Trophoblast cell (in vitro differentiated cells and primary cell): ENCODE measurements around the gene SCEL.

ENCODE experiments used
- DNase-seq, 2 donors: peaks; one replicate each; pipeline ENCODE4 v3.0.0-alpha.2; 2016
- H2AFZ ChIP-seq: 2 replicates; pipeline ENCODE4 v1.6.1; 2013; ENCODE audit warnings: low read length, moderate library complexity, mild to moderate bottlenecking; ENCODE audit not compliant: insufficient read depth, poor library complexity
- H2AK5ac ChIP-seq: 2 replicates; pipeline ENCODE4 v1.6.1; 2013; ENCODE audit warnings: mild to moderate bottlenecking, low read length
- H2BK120ac ChIP-seq: 2 replicates; pipeline ENCODE4 v1.6.1; 2013; ENCODE audit warnings: low read length, mild to moderate bottlenecking, moderate library complexity; ENCODE audit not compliant: insufficient read depth, poor library complexity
- H2BK12ac ChIP-seq: 2 replicates; pipeline ENCODE4 v1.6.1; 2013; ENCODE audit warnings: mild to moderate bottlenecking, low read length, moderate library complexity
- H2BK5ac ChIP-seq: 2 replicates; pipeline ENCODE4 v1.6.1; 2013; ENCODE audit warnings: low read length, low read depth, moderate library complexity, mild to moderate bottlenecking; ENCODE audit not compliant: poor library complexity
- H3K14ac ChIP-seq: 2 replicates; pipeline ENCODE4 v1.6.1; 2013; ENCODE audit warnings: mild to moderate bottlenecking, low read length
- H3K18ac ChIP-seq: 2 replicates; pipeline ENCODE4 v1.6.1; 2013; ENCODE audit warnings: mild to moderate bottlenecking, low read length
- H3K23ac ChIP-seq: 2 replicates; pipeline ENCODE4 v1.6.1; 2013; ENCODE audit warnings: low read length
- H3K27ac ChIP-seq: 2 replicates; pipeline ENCODE4 v1.5.1; 2013; ENCODE audit warnings: low read depth, mild to moderate bottlenecking, inconsistent platforms, low read length, moderate library complexity
- H3K27me3 ChIP-seq: 2 replicates; pipeline ENCODE4 v1.6.1; 2013; ENCODE audit warnings: inconsistent platforms, mild to moderate bottlenecking, low read length, moderate library complexity; ENCODE audit not compliant: insufficient read depth
- H3K36me3 ChIP-seq, 2 experiments: 1 replicate in 1 of 2; 2 replicates in 1 of 2; pipeline ENCODE4 v1.6.1; 2013; ENCODE audit warnings: low read length in 2 of 2, mild to moderate bottlenecking in 2 of 2, moderate library complexity in 1 of 2; ENCODE audit not compliant: insufficient read depth in 2 of 2, control insufficient read depth in 1 of 2
- H3K4ac ChIP-seq: 2 replicates; pipeline ENCODE4 v1.6.1; 2013; ENCODE audit warnings: low read depth, mild to moderate bottlenecking, low read length, moderate library complexity
- H3K4me1 ChIP-seq, 2 experiments: 1 replicate in 1 of 2; 2 replicates in 1 of 2; pipeline ENCODE4 v1.6.1; 2013; ENCODE audit warnings: low read length in 2 of 2, mild to moderate bottlenecking in 2 of 2, moderate library complexity in 1 of 2; ENCODE audit not compliant: insufficient read depth in 2 of 2, control insufficient read depth in 1 of 2
- H3K4me2 ChIP-seq: 2 replicates; pipeline ENCODE4 v1.6.1; 2013; ENCODE audit warnings: inconsistent platforms, mild to moderate bottlenecking, low read length, moderate library complexity
- H3K4me3 ChIP-seq: 2 replicates; pipeline ENCODE4 v1.5.1; 2013; ENCODE audit warnings: mild to moderate bottlenecking, low read depth, low read length, inconsistent platforms
- H3K79me1 ChIP-seq: one replicate; pipeline ENCODE4 v1.6.1; 2013; ENCODE audit warnings: low read length
- H3K79me2 ChIP-seq: 2 replicates; pipeline ENCODE4 v1.6.1; 2013; ENCODE audit warnings: low read length, mild to moderate bottlenecking; ENCODE audit not compliant: control insufficient read depth, insufficient read depth, poor library complexity
- H3K9ac ChIP-seq: 2 replicates; pipeline ENCODE4 v1.6.1; 2013; ENCODE audit warnings: mild to moderate bottlenecking, low read length
- H3K9me3 ChIP-seq: 2 replicates; pipeline ENCODE4 v1.6.1; 2013; ENCODE audit warnings: low read depth, mild to moderate bottlenecking, control low read depth, inconsistent platforms, low read length; ENCODE audit not compliant: insufficient read depth
- H4K12ac ChIP-seq: 2 replicates; pipeline ENCODE4 v1.6.1; 2013; ENCODE audit warnings: low read depth, mild to moderate bottlenecking, low read length, moderate library complexity
- H4K8ac ChIP-seq: 2 replicates; pipeline ENCODE4 v1.6.1; 2013; ENCODE audit warnings: low read depth, mild to moderate bottlenecking, low read length, moderate library complexity
- H4K91ac ChIP-seq: one replicate; pipeline ENCODE4 v1.6.1; 2013; ENCODE audit warnings: low read depth, mild to moderate bottlenecking, low read length, moderate library complexity
- WGBS: extraction: QIAGEN DNeasy Blood & Tissue Kit; methylation state at CpG from one replicate; pipeline ENCODE4 v1.1.7; 2013; ENCODE audit warnings: missing lambda C conversion rate; ENCODE audit not compliant: insufficient read length, insufficient coverage; ENCODE audit errors: extremely low coverage; 5-methylcytosine and 5-hydroxymethylcytosine counted together

Gene SCEL

DNA sequence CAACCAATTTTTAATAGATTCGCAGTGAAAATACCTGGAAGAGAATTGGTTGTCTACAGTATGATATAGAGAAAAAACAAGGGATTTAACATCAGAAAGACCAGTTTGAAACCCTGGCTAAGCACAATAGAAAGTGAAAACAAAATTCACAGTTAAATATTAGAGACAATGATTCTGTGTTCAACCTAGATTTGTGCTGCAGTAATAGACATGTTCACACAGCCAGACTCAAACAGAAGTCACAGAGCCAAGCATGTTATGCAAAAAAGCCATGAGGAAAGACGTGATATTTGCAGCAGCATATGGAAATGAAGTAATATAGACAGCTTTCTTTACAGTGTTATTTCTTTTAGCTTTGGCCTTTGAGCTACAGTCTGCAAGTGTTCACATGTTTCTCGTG, 48.1 kb downstream of the SCEL start:
- Histone ChIP-seq H3K27ac (no peak overlapping the region), H2BK5ac (no peak overlapping the region), H2BK12ac (no peak overlapping the region), H3K4me1 (no peaks in the 10 kb centered on the region), H3K36me3 (no peaks in the 10 kb centered on the region), H3K4ac (no peak overlapping the region), H3K27me3 (no peaks in the 10 kb centered on the region), H3K79me1 (no peaks in the 10 kb centered on the region), H3K79me2 (no peaks in the 10 kb centered on the region), H3K14ac (no peak overlapping the region), H2BK120ac (no peak overlapping the region), H4K8ac (no peak overlapping the region), H3K23ac (no peak overlapping the region), H2AK5ac (no peak overlapping the region), H3K4me3 (no peak overlapping the region), H2AFZ (no peak overlapping the region), H3K18ac (no peak overlapping the region), H4K91ac (no peak overlapping the region), H3K4me2 (no peak overlapping the region), H3K9me3 (no peaks in the 10 kb centered on the region), H4K12ac (no peak overlapping the region), H3K9ac (no peak overlapping the region)
- no CpG with 5 or more reads among the region's 3 CpGs for WGBS
- DNase-seq = no peak

DNA sequence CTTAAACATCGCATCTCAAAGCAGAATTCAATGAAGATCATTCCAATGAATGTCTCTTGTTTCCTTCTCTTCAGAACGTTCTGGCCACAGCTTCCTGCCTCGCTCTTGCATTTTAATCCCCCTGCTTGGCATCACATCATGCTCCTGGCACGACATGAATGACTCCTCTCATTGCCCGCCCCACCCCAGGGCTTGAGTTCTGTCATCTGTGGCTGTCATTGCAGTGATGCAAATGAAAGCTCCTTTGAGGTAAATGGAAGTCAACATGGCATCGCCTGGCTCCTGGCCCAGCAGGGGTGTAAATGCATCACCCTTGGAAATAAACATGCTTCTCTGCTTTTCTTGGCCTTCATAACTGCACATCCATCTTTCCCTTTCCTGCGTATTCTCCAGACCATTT, 48.6 kb downstream of the SCEL start:
- no CpG with 5 or more reads among the region's 7 CpGs for WGBS
- H2AFZ ChIP-seq = no peak overlapping the region
- H4K12ac ChIP-seq = no peak overlapping the region
- H2BK120ac ChIP-seq = no peak overlapping the region
- H3K9me3 ChIP-seq = no peaks in the 10 kb centered on the region
- no peak overlapping the region for H4K8ac ChIP-seq
- H3K18ac ChIP-seq = no peak overlapping the region
- H3K27ac ChIP-seq = no peak overlapping the region
- H3K36me3 ChIP-seq = no peaks in the 10 kb centered on the region
- H3K9ac ChIP-seq = no peak overlapping the region
- H3K23ac ChIP-seq = no peak overlapping the region
- no peak for DNase-seq
- no peak overlapping the region for H3K4me3 ChIP-seq
- no peaks in the 10 kb centered on the region for H3K4me1 ChIP-seq
- no peaks in the 10 kb centered on the region for H3K79me1 ChIP-seq
- H2AK5ac ChIP-seq = no peak overlapping the region
- no peak overlapping the region for H2BK5ac ChIP-seq
- no peaks in the 10 kb centered on the region for H3K27me3 ChIP-seq
- no peaks in the 10 kb centered on the region for H3K79me2 ChIP-seq
- H3K4me2 ChIP-seq = no peak overlapping the region
- H4K91ac ChIP-seq = no peak overlapping the region
- H3K4ac ChIP-seq = no peak overlapping the region
- no peak overlapping the region for H2BK12ac ChIP-seq
- no peak overlapping the region for H3K14ac ChIP-seq

DNA sequence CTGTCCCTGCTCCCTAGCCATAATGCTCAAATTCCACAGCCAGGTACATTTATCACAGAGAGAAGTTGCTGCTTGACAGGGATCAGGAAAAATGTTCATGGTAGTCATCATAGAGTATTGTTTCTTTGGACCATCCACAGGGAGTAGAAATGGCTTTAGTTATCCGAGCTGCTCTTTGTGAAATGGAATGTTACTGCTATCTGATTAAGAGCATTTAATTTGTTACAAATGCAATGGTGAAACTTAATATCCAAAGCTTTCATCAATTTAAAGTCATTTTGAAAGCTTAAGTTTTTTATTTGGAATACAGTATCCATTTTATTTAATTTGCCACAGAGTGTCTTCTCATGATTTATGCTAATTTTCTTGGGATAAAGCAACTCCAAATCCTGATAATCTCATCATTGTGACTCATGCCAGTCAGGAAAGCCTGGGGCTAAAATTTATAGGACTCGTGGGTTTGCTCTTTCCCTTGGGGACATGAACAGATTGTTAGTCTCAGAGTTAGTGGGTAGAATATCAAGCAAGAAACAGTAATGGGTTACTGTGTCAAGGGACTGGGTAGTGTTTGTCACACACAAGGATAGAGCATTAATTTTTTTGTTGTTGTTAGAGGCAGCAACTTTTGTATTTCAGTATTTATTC, 59.8 kb downstream of the SCEL start:
- DNase-seq = no peak
- Histone ChIP-seq H3K27me3 (no peaks in the 10 kb centered on the region), H4K8ac (no peak overlapping the region), H2BK5ac (no peak overlapping the region), H3K23ac (no peak overlapping the region), H3K14ac (no peak overlapping the region), H4K12ac (no peak overlapping the region), H3K9me3 (no peaks in the 10 kb centered on the region), H4K91ac (no peak overlapping the region), H3K27ac (no peak overlapping the region), H2BK120ac (no peak overlapping the region), H2BK12ac (no peak overlapping the region), H3K4ac (no peak overlapping the region), H3K4me1 (peaks cover 0 to 4% of the 10 kb centered on the region in 2 experiments), H3K79me1 (no peaks in the 10 kb centered on the region), H3K9ac (no peak overlapping the region), H3K18ac (no peak overlapping the region), H3K4me2 (no peak overlapping the region), H2AK5ac (no peak overlapping the region), H3K4me3 (no peak overlapping the region), H2AFZ (no peak overlapping the region), H3K79me2 (no peaks in the 10 kb centered on the region), H3K36me3 (no peaks in the 10 kb centered on the region)
- no CpG with 5 or more reads among the region's 2 CpGs for WGBS

DNA sequence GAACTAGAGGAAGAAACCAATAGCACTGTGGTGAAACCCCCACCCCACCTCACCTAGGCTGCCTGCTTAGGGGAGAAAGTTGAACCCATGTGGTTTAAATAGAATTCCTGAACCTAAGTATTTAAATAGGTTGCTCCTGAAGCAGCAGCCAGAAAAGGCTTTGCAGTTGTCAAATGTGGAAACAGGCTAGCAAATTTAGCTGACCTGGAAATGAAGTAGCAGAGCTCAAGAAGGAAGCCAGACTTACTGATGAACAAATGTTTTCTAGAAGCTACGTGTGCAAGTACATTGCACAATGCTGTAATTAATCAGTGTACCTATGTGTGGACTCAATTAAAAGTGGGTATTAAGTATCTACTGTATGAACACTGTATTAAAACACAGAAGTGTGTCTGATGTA, 61.3 kb downstream of the SCEL start:
- H3K4me1 ChIP-seq = peaks cover 0 to 4% of the 10 kb centered on the region in 2 experiments
- H4K91ac ChIP-seq = no peak overlapping the region
- no peak overlapping the region for H3K4ac ChIP-seq
- no peaks in the 10 kb centered on the region for H3K27me3 ChIP-seq
- DNase-seq = no peak
- H2BK120ac ChIP-seq = no peak overlapping the region
- no peaks in the 10 kb centered on the region for H3K79me1 ChIP-seq
- no peaks in the 10 kb centered on the region for H3K9me3 ChIP-seq
- H4K8ac ChIP-seq = no peak overlapping the region
- no CpG with 5 or more reads among the region's 1 CpG for WGBS
- no peak overlapping the region for H3K4me3 ChIP-seq
- no peak overlapping the region for H2BK5ac ChIP-seq
- no peak overlapping the region for H2AFZ ChIP-seq
- no peak overlapping the region for H3K23ac ChIP-seq
- H3K27ac ChIP-seq = no peak overlapping the region
- no peak overlapping the region for H3K4me2 ChIP-seq
- H4K12ac ChIP-seq = no peak overlapping the region
- H3K9ac ChIP-seq = no peak overlapping the region
- H3K36me3 ChIP-seq = no peaks in the 10 kb centered on the region
- H3K18ac ChIP-seq = no peak overlapping the region
- no peaks in the 10 kb centered on the region for H3K79me2 ChIP-seq
- no peak overlapping the region for H2AK5ac ChIP-seq
- no peak overlapping the region for H2BK12ac ChIP-seq
- no peak overlapping the region for H3K14ac ChIP-seq
